ENCODE data around the gene GPC6. TPM values are rescaled to one million over a fixed set of nuclear protein-coding genes. Genes with fewer than 3 reads are reported as not detected.

GPC6 gene
- total RNA-seq, 1 donor from 2014 or later: 16.1 TPM

DNA sequence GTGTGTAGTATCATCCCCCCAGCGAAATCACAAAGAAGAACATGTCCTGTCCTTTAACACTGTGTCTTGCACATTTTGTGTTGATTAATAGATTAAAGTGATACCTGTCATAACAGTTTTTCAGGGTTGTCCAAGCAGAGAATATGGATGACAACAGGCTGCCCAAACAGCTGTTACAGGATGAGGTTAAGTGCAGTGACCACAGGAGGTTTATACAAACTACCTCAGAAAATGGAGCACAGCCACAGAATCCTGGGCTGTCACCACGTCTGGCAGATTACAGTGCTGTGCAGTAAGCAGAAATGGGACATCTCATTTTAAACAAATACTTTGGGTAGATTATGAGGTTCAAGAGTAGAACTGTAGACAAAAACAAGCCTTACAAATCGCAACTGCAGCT, 677.3 kb downstream of the GPC6 start:
- TF ChIP-seq, protein P1, sequence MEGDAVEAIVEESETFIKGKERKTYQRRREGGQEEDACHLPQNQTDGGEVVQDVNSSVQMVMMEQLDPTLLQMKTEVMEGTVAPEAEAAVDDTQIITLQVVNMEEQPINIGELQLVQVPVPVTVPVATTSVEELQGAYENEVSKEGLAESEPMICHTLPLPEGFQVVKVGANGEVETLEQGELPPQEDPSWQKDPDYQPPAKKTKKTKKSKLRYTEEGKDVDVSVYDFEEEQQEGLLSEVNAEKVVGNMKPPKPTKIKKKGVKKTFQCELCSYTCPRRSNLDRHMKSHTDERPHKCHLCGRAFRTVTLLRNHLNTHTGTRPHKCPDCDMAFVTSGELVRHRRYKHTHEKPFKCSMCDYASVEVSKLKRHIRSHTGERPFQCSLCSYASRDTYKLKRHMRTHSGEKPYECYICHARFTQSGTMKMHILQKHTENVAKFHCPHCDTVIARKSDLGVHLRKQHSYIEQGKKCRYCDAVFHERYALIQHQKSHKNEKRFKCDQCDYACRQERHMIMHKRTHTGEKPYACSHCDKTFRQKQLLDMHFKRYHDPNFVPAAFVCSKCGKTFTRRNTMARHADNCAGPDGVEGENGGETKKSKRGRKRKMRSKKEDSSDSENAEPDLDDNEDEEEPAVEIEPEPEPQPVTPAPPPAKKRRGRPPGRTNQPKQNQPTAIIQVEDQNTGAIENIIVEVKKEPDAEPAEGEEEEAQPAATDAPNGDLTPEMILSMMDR (IDR thresholded peaks at IDR 0.05; ENCODE audit: unreplicated experiment): no peak
- H3K4me1 Mint-ChIP-seq (ENCODE audit: unreplicated experiment): peaks cover 8% of the 10 kb centered on the region
- H3K9me3 Mint-ChIP-seq (ENCODE audit: unreplicated experiment): no peaks in the 10 kb centered on the region
- no peak for DNase-seq (ENCODE audit: low spot score)
- no peaks in the 10 kb centered on the region for H3K36me3 Mint-ChIP-seq (ENCODE audit: low read depth, unreplicated experiment)
- peaks cover 1% of the 10 kb centered on the region for H3K27me3 Mint-ChIP-seq (ENCODE audit: unreplicated experiment)
- H3K4me3 Mint-ChIP-seq (ENCODE audit: unreplicated experiment): no peak overlapping the region
- no peak overlapping the region for H3K27ac Mint-ChIP-seq (ENCODE audit: unreplicated experiment)

DNA sequence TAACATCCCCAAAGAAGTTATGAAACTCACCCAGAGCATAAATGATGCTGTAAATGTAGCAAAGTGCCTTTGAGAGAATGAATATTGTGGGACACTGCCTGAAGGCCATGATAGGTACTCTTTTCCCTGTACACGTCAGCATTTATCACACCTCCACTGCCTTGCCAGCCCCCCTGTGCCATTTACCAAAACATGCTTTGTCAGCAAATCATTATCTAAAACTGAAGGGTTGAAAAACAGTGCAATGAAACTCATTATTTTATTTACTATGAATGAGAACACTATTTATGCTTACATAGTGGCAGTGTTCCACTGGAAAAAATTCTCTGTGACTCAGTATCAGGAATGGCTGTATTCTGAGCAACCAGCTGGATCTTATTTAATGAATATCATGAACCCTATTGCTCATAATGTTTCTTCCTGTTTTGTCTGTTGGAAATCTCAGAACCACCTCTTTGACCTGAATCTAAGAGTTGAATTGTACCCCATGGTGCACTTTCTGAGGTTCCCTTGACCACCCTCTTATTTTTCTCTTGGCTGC, 688.7 kb downstream of the GPC6 start:
- Mint-ChIP-seq H3K4me3 (ENCODE audit: unreplicated experiment) (no peak overlapping the region), H3K27ac (ENCODE audit: unreplicated experiment) (no peak overlapping the region)
- TF ChIP-seq, protein P1 (IDR thresholded peaks at IDR 0.05; ENCODE audit: unreplicated experiment): no peak

DNA sequence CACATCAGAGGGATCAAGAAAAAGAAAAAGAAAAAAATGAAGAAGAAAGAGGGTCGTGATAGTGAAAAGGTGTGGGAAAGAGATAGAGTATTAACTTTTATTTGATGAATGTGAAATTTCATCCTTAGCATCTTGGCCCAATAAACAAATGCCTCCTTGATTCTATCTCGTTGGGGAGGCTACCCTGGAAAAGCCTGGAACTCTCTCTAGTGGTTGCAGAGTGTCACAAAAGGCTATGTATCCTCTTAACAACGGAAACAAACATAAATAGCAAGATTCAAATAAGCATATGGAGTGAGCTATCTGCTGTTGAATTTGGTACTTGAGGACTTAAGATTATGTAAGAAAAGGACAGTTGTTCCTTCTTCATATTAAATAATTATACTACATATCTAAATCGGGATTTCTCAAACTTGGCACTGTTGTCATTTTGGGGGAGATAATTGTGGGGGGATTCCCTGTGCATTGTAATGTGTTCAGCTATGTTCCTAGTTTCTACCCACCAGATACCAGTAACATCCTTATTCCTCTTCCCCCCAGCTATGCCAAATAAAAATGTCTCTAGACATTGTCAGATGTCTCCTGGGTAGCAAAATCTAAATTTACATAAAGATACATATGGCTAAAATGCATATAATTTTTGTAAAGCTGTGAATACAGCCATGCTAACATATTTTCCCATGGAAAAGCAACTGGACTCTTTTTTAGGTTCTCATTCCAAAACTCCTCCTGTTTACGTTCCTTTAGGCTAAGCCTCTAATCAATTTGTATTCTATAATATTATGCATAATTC, 695.7 kb downstream of the GPC6 start:
- Mint-ChIP-seq H3K27ac (ENCODE audit: unreplicated experiment) (no peak overlapping the region), H3K4me3 (ENCODE audit: unreplicated experiment) (no peak overlapping the region), H3K9me3 (ENCODE audit: unreplicated experiment) (no peaks in the 10 kb centered on the region), H3K4me1 (ENCODE audit: unreplicated experiment) (peaks cover 12% of the 10 kb centered on the region), H3K36me3 (ENCODE audit: low read depth, unreplicated experiment) (no peaks in the 10 kb centered on the region), H3K27me3 (ENCODE audit: unreplicated experiment) (no peaks in the 10 kb centered on the region)
- DNase-seq (ENCODE audit: low spot score): no peak
- TF ChIP-seq, protein P1 (IDR thresholded peaks at IDR 0.05; ENCODE audit: unreplicated experiment): no peak

More for the DNA sequence above, 688.7 kb downstream of the GPC6 start:
- H3K9me3 Mint-ChIP-seq (ENCODE audit: unreplicated experiment): no peaks in the 10 kb centered on the region
- H3K4me1 Mint-ChIP-seq (ENCODE audit: unreplicated experiment): peaks cover 8% of the 10 kb centered on the region
- no peak for DNase-seq (ENCODE audit: low spot score)
- no peaks in the 10 kb centered on the region for H3K36me3 Mint-ChIP-seq (ENCODE audit: low read depth, unreplicated experiment)
- no peaks in the 10 kb centered on the region for H3K27me3 Mint-ChIP-seq (ENCODE audit: unreplicated experiment)

DNA sequence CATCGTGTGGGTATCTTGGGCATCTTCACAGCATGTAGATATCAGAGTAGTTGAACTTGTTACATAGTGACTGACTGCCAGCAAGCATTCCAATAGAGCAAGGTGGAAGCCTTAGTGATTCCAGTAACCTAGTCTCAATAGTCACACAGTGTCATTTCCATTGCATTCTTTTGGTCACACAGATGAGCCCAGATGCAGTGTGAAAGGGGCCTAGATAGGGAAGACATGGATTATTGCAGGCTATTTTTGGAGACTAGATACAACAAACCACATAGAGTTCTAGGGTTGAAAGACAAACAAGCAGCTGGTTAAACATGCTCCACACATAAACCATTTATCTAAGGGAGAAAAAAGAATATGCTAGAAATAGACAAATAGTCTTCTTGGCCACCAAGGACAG, 699.4 kb downstream of the GPC6 start:
- no peaks in the 10 kb centered on the region for H3K9me3 Mint-ChIP-seq (ENCODE audit: unreplicated experiment)
- H3K36me3 Mint-ChIP-seq (ENCODE audit: low read depth, unreplicated experiment): no peaks in the 10 kb centered on the region
- no peaks in the 10 kb centered on the region for H3K27me3 Mint-ChIP-seq (ENCODE audit: unreplicated experiment)
- DNase-seq (ENCODE audit: low spot score): no peak
- TF ChIP-seq, protein P1 (IDR thresholded peaks at IDR 0.05; ENCODE audit: unreplicated experiment): no peak
- H3K27ac Mint-ChIP-seq (ENCODE audit: unreplicated experiment): no peak overlapping the region
- no peak overlapping the region for H3K4me3 Mint-ChIP-seq (ENCODE audit: unreplicated experiment)
- H3K4me1 Mint-ChIP-seq (ENCODE audit: unreplicated experiment): no peaks in the 10 kb centered on the region

DNA sequence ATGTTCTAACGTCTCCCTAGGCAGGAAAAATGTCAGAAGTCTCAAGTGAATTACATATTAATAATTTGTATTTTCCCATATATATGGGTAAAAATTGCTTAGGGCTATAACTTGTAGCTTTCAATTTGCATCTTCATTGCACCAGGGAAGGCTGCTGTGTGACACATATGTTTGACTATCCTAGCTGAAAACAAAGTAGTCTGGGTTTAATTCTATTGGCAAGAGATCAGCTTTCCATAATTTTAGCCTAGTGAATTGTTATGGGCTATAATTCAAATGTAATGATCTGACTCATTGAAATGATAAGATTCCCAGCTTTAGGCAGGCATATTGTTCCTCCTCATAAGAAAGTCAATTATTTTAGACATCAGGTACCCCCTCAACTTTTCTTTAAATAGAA, 699.8 kb downstream of the GPC6 start:
- TF ChIP-seq, protein P1 (IDR thresholded peaks at IDR 0.05; ENCODE audit: unreplicated experiment): no peak
- H3K4me3 Mint-ChIP-seq (ENCODE audit: unreplicated experiment): no peak overlapping the region
- H3K9me3 Mint-ChIP-seq (ENCODE audit: unreplicated experiment): no peaks in the 10 kb centered on the region
- no peaks in the 10 kb centered on the region for H3K4me1 Mint-ChIP-seq (ENCODE audit: unreplicated experiment)
- H3K27me3 Mint-ChIP-seq (ENCODE audit: unreplicated experiment): no peaks in the 10 kb centered on the region
- no peak for DNase-seq (ENCODE audit: low spot score)
- H3K27ac Mint-ChIP-seq (ENCODE audit: unreplicated experiment): no peak overlapping the region
- H3K36me3 Mint-ChIP-seq (ENCODE audit: low read depth, unreplicated experiment): no peaks in the 10 kb centered on the region

Data from endothelial cell (in vitro differentiated cells).